GM19452 (cell line): ENCODE data around the gene CIAO2B.

Source experiments
- ATAC-seq: cut with Tn5 transposase; IDR thresholded peaks from one replicate; pipeline ENCODE4 v1.9.1; 2021; ENCODE audit not compliant: unreplicated experiment

The CIAO2B gene

DNA sequence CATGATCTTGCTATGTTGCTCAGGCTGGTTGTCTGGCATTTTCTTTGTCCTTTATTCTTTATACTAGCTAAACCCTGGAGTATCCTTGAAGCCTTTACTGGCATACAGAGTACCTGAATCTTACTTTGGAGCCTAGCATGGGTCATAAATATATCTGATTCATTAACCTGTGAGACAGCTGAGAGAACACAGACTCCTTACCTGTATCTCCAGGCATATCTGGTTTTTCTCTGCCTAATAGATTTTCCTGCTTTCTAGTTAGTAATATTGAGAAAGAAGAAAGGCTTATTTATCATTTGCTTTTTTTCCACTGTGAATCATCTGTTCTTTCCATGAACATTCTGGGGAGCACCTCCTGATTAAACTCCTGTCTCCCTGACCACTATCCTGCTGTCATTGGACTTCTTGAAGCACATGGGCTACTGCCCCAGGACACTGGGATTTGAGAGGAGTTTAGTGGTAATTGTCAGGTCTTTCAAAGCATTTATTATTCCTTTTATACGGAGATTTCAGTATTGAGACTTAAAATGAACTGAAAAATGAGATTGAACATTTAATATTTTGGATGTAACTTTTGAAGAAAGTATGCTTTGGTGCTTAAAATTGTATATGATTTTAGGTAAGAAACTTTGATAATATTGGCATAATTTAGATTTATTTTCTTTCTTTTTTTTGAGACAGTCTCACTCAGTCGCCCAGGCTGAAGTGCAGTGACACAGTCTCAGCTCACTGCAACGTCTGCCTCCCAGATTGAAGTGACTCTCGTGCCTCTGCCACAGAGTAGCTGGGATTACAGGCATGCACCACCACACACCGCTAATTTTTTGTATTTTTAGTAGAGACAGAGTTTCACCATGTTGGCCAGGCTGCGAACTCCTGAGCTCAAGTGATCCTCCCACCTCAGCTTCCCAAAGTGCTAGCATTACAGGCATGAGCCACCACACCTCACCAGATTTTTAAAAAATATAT lies 45.3 kb downstream of the CIAO2B start:
- no peak for ATAC-seq

- ATAC-seq = no peak
These were observed 47.3 kb downstream of the CIAO2B start for GRCh38 chr16:66886914-66887313.

- ATAC-seq = no peak
These were observed 47.9 kb downstream of the CIAO2B start for GRCh38 chr16:66886321-66886720.

GRCh38 chr16:66885491-66885890 lies 48.7 kb downstream of the CIAO2B start:
- no peak for ATAC-seq

- no peak for ATAC-seq
These were observed 51.5 kb downstream of the CIAO2B start for GRCh38 chr16:66882702-66883101.
